ENCODE data around the gene IRF2BPL. TPM values are rescaled to one million over a fixed set of nuclear protein-coding genes. Genes with fewer than 3 reads are reported as not detected.

Gene IRF2BPL
- total and polyA plus RNA-seq, 4 donors, result 3.8 to 15.8 (median 7.4) TPM

- no peak for TF ChIP-seq MAX (IDR thresholded peaks at IDR 0.05)
- TF ChIP-seq JUND (IDR thresholded peaks at IDR 0.05), result no peak
- no peak for TF ChIP-seq EGR1 (IDR thresholded peaks at IDR 0.05; ENCODE audit: low read depth in 2 of 2)
- TF ChIP-seq, protein P1, sequence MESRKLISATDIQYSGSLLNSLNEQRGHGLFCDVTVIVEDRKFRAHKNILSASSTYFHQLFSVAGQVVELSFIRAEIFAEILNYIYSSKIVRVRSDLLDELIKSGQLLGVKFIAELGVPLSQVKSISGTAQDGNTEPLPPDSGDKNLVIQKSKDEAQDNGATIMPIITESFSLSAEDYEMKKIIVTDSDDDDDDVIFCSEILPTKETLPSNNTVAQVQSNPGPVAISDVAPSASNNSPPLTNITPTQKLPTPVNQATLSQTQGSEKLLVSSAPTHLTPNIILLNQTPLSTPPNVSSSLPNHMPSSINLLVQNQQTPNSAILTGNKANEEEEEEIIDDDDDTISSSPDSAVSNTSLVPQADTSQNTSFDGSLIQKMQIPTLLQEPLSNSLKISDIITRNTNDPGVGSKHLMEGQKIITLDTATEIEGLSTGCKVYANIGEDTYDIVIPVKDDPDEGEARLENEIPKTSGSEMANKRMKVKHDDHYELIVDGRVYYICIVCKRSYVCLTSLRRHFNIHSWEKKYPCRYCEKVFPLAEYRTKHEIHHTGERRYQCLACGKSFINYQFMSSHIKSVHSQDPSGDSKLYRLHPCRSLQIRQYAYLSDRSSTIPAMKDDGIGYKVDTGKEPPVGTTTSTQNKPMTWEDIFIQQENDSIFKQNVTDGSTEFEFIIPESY (IDR thresholded peaks at IDR 0.05), result no peak
- no peak for TF ChIP-seq FOXA2 (IDR thresholded peaks at IDR 0.05)
Observed at GRCh38 chr14:76981670-76982069, 46.8 kb downstream of the IRF2BPL start (continued).

DNA sequence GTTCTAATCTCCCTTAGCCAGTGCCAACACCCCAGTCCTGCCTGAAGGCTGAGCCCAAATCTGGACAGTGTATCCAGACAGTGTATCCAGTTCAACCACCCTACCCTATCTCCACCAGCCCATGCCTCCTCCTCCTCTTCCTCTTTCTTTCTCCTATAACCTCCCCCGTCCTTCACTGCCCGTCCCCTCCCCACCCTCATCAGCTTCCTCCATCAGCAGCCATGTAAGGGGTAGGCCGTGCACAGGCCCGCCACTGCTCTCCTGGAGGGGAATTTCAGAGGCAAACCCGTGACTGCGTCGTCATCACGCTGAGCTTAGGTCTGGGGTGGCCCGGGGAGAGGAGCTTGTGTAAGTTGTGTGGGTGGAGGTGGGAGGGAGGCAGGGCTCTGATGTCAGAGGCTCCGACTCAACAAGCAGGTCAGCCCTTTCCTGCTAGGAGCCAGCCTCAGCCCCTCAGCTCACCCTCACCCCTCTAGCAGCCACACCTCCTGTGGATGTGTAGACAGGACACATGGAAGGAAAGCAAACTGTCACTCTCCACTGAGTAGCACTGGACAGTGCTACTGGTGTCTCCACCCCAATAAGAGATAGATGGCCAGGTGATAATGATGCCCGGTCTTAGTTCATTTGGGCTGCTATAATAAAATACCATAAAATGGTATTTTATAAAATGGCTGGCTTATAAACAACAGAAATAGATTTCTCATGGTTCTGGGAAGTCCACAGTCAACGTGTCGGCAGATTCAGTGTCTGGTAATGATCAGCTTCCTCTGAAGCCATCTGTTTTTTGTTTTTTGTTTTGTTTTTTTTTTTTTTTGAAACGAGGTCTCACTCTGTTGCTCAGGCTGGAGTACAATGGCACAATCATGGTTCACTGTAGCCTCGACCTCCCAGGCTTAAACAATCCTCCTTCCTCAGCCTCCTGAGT is 50.5 kb downstream of the IRF2BPL start:
- Histone ChIP-seq H3K27me3 (ENCODE audit: control insufficient read depth in 4 of 4, insufficient read depth in 4 of 4, low read length in 3 of 4) (no peaks in the 10 kb centered on the region), H3K9ac (ENCODE audit: low read depth in 1 of 2, low read length in 2 of 2) (no peak overlapping the region), H3K27ac (ENCODE audit: low read depth in 1 of 2, low read length in 2 of 2) (no peak overlapping the region), H3K9me3 (ENCODE audit: control insufficient read depth in 4 of 4, low read length in 3 of 4) (peaks cover 0 to 6% (median under 1%) of the 10 kb centered on the region in 4 donors), H3K4me3 (ENCODE audit: low read depth in 1 of 3, low read length in 3 of 3) (no peak overlapping the region), H3K4me1 (ENCODE audit: control insufficient read depth in 4 of 4, insufficient read depth in 4 of 4, low read length in 3 of 4) (no peaks in the 10 kb centered on the region), H3K36me3 (ENCODE audit: control insufficient read depth in 4 of 4, insufficient read depth in 3 of 4, low read depth in 1 of 4, low read length in 3 of 4) (no peaks in the 10 kb centered on the region)
- DNase-seq (ENCODE audit: low spot score), result no peak
- TF ChIP-seq TAF1 (conservative IDR thresholded peaks at IDR 0.05) (no peak), RAD21 (IDR thresholded peaks at IDR 0.05) (no peak), MAX (IDR thresholded peaks at IDR 0.05) (no peak), HNF4A (conservative IDR thresholded peaks at IDR 0.05) (no peak), NR2F2 (IDR thresholded peaks at IDR 0.05) (no peak), FOXA1 (IDR thresholded peaks at IDR 0.05) (no peak), JUND (IDR thresholded peaks at IDR 0.05) (no peak), EGR1 (IDR thresholded peaks at IDR 0.05; ENCODE audit: low read depth in 2 of 2) (no peak), REST (IDR thresholded peaks at IDR 0.05) (no peak), FOXA2 (IDR thresholded peaks at IDR 0.05) (no peak), GABPA (IDR thresholded peaks at IDR 0.05 in 1 of 2, conservative IDR thresholded peaks at IDR 0.05 in 1 of 2) (no peak), SP1 (IDR thresholded peaks at IDR 0.05) (no peak), YY1 (IDR thresholded peaks at IDR 0.05) (no peak), RXRA (IDR thresholded peaks at IDR 0.05) (no peak)
- TF ChIP-seq, protein P2, sequence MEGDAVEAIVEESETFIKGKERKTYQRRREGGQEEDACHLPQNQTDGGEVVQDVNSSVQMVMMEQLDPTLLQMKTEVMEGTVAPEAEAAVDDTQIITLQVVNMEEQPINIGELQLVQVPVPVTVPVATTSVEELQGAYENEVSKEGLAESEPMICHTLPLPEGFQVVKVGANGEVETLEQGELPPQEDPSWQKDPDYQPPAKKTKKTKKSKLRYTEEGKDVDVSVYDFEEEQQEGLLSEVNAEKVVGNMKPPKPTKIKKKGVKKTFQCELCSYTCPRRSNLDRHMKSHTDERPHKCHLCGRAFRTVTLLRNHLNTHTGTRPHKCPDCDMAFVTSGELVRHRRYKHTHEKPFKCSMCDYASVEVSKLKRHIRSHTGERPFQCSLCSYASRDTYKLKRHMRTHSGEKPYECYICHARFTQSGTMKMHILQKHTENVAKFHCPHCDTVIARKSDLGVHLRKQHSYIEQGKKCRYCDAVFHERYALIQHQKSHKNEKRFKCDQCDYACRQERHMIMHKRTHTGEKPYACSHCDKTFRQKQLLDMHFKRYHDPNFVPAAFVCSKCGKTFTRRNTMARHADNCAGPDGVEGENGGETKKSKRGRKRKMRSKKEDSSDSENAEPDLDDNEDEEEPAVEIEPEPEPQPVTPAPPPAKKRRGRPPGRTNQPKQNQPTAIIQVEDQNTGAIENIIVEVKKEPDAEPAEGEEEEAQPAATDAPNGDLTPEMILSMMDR (IDR thresholded peaks at IDR 0.05; ENCODE audit: low read depth, low read length, missing input control), result no peak
- TF ChIP-seq, protein P1 (IDR thresholded peaks at IDR 0.05), result no peak
- 67% methylated on average over 15 of the region's 15 CpGs for WGBS
